Measurements from ENCODE around the gene C19orf12.
A peak's percentile ranks its signal among the peaks of the same experiment; 100 is the strongest.
"Not testable (repeated sequence)": the region's sequence is repeated elsewhere in the genome, so short reads cannot be mapped to it uniquely, and the experiment has no call there.

The C19orf12 gene

DNA sequence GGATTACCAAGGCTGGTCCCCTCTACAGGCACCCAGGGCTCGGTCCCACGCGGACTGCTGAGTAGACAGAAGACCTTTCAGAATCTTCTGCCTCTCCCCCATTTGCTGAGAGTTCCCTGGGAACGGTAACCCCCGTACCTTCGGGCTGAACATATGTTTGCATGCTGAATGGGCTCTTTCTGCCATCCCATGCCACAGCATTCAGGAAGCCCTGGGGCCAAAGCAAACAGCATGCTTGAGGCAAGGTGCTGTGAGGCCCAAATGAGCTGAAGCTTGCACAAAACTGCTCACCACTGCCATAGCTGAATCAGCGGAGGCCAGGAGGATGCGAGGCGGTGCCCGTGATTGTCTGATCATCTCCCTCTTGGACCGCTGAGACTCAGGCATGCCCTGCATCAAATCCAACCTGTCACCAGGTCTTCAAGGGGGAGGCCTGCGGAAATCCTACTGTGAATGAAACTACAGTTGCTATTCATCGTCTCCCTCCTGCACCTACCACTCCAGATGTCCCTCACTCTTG, 16.3 kb upstream of the C19orf12 start:
- Histone ChIP-seq H3K27ac (ENCODE audit: low read depth, low read length) (no peak overlapping the region), H3K79me2 (ENCODE audit: control insufficient read depth, insufficient read depth, low read length, unreplicated experiment) (no peaks in the 10 kb centered on the region), H3K27me3 (ENCODE audit: insufficient read depth, low read length) (peaks cover 50% of the 10 kb centered on the region), H2AFZ (ENCODE audit: low read length, unreplicated experiment) (no peak overlapping the region), H3K36me3 (ENCODE audit: insufficient read depth, low read length) (no peaks in the 10 kb centered on the region), H3K4me1 (ENCODE audit: control insufficient read depth, insufficient read depth, low read length, unreplicated experiment) (no peaks in the 10 kb centered on the region), H3K4me3 (ENCODE audit: low read depth, low read length) (no peak overlapping the region)

GRCh38 chr19:29727906-29728305, 12.8 kb upstream of the C19orf12 start:
- Histone ChIP-seq H2AFZ (ENCODE audit: low read length, unreplicated experiment) (no peak overlapping the region), H3K4me3 (ENCODE audit: low read depth, low read length) (no peak overlapping the region), H3K27ac (ENCODE audit: low read depth, low read length) (no peak overlapping the region), H3K36me3 (ENCODE audit: insufficient read depth, low read length) (no peaks in the 10 kb centered on the region), H3K4me1 (ENCODE audit: control insufficient read depth, insufficient read depth, low read length, unreplicated experiment) (no peaks in the 10 kb centered on the region), H3K27me3 (ENCODE audit: insufficient read depth, low read length) (peaks cover 50% of the 10 kb centered on the region), H3K79me2 (ENCODE audit: control insufficient read depth, insufficient read depth, low read length, unreplicated experiment) (no peaks in the 10 kb centered on the region)

DNA sequence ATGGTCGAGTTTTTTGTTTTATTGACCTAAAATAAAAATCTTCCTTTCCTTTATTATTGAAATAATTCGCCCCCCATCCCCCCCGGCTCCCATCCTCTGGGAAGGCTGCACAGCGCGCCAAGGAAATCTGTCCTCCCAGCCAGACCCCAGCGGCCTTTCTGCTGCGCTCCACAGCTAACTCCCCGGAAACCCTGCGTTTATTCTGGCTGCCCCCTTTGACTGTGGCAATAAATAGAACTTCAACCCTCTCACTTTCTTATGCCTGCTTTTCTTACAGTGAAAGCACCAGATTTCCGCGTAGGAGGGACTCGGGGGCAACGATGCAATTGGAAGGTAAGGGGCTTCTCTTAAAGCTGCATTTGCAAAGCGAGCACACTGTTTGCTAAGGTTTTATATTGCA, 9.7 kb upstream of the C19orf12 start:
- Histone ChIP-seq H3K4me1 (ENCODE audit: control insufficient read depth, insufficient read depth, low read length, unreplicated experiment) (no peaks in the 10 kb centered on the region), H3K27ac (ENCODE audit: low read depth, low read length) (no peak overlapping the region), H3K36me3 (ENCODE audit: insufficient read depth, low read length) (no peaks in the 10 kb centered on the region), H3K27me3 (ENCODE audit: insufficient read depth, low read length) (peaks cover 37% of the 10 kb centered on the region), H3K4me3 (ENCODE audit: low read depth, low read length) (peak overlapping the region; percentile 68), H2AFZ (ENCODE audit: low read length, unreplicated experiment) (no peak overlapping the region), H3K79me2 (ENCODE audit: control insufficient read depth, insufficient read depth, low read length, unreplicated experiment) (no peaks in the 10 kb centered on the region)

- Histone ChIP-seq H3K36me3 (ENCODE audit: insufficient read depth, low read length) (no peaks in the 10 kb centered on the region), H3K4me1 (ENCODE audit: control insufficient read depth, insufficient read depth, low read length, unreplicated experiment) (no peaks in the 10 kb centered on the region), H3K4me3 (ENCODE audit: low read depth, low read length) (peak overlapping the region; percentile 68), H3K27me3 (ENCODE audit: insufficient read depth, low read length) (peaks cover 33% of the 10 kb centered on the region), H3K79me2 (ENCODE audit: control insufficient read depth, insufficient read depth, low read length, unreplicated experiment) (no peaks in the 10 kb centered on the region), H3K27ac (ENCODE audit: low read depth, low read length) (no peak overlapping the region), H2AFZ (ENCODE audit: low read length, unreplicated experiment) (peak overlapping the region; percentile 38)
Measured at GRCh38 chr19:29724102-29724641, 9.1 kb upstream of the C19orf12 start.

DNA sequence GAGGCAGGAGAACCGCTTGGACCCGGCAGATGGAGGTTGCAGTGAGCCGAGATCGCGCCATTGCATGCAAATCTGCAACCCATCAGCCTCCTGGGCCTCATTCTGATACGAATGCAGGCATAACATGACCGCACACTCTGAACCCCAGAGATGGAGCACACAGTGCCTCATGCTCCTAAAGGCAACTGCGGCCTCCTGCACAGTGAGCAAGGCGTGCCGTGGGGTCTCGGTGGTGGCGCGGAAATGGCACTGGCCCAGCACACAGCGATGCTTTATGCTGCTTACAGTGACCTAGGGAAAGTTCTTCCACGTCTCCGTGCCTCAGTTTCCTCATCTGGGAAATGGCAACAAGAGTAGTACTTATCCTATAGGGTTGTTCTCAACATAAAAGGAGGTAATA, 2.0 kb upstream of the C19orf12 start:
- H3K4me3 ChIP-seq (ENCODE audit: low read depth, low read length) = no peak overlapping the region

DNA sequence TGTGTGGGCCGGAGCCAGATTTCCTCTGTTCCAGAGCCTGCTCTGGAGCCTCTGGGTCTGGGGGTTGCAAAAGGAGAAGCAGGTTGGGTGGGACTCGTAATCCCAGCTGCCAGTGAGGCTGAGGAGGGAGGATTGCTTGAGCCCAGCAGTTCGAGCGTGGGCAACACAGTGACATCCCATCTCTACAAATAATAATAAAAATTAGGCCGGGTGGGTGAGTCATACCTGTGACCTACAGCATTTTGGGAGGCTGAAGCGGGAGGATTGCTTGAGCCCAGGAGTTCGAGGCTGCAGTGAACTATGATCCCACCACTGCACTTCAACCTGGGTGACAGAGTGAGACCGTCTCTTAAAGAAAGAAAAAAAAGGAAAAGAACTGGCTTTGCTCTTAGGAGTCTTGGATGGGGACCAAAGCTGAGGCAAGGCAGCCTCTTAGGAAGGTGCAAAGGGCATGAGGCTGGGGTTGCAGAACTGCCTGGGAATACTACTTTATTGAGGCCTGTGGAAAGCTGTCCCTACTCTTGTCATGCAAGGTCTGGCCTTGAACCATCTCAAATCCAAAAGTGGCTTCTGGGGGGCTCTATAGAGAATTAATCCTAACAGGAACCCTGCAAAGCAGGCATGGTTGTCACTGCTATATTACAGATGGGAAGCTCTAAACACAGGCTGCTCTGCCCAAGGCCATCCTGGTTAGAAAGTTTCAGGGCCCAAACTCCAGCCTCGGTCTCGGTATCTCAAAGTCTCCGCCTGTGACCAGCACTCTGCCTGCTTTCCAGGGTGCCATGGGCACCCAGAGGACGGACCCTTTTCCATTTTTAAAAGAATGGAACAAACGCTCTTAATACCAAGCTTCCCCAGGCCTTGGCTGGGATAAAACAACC, 880 bp upstream of the C19orf12 start:
- H3K79me2 ChIP-seq (ENCODE audit: control insufficient read depth, insufficient read depth, low read length, unreplicated experiment) = peaks cover 19% of the 10 kb centered on the region
- H2AFZ ChIP-seq (ENCODE audit: low read length, unreplicated experiment) = peak overlapping the region; percentile 89
- peak overlapping the region; percentile 50 for H3K27ac ChIP-seq (ENCODE audit: low read depth, low read length)
- H3K36me3 ChIP-seq (ENCODE audit: insufficient read depth, low read length) = no peaks in the 10 kb centered on the region
- H3K4me1 ChIP-seq (ENCODE audit: control insufficient read depth, insufficient read depth, low read length, unreplicated experiment) = peaks cover 13% of the 10 kb centered on the region
- peak overlapping the region; percentile 96 for H3K4me3 ChIP-seq (ENCODE audit: low read depth, low read length)
- H3K27me3 ChIP-seq (ENCODE audit: insufficient read depth, low read length) = no peaks in the 10 kb centered on the region

More for the DNA sequence above, 2.0 kb upstream of the C19orf12 start:
- Histone ChIP-seq H3K79me2 (ENCODE audit: control insufficient read depth, insufficient read depth, low read length, unreplicated experiment) (peaks cover 17% of the 10 kb centered on the region), H3K27me3 (ENCODE audit: insufficient read depth, low read length) (no peaks in the 10 kb centered on the region), H3K4me1 (ENCODE audit: control insufficient read depth, insufficient read depth, low read length, unreplicated experiment) (peaks cover 13% of the 10 kb centered on the region), H2AFZ (ENCODE audit: low read length, unreplicated experiment) (no peak overlapping the region), H3K36me3 (ENCODE audit: insufficient read depth, low read length) (no peaks in the 10 kb centered on the region), H3K27ac (ENCODE audit: low read depth, low read length) (no peak overlapping the region)

DNA sequence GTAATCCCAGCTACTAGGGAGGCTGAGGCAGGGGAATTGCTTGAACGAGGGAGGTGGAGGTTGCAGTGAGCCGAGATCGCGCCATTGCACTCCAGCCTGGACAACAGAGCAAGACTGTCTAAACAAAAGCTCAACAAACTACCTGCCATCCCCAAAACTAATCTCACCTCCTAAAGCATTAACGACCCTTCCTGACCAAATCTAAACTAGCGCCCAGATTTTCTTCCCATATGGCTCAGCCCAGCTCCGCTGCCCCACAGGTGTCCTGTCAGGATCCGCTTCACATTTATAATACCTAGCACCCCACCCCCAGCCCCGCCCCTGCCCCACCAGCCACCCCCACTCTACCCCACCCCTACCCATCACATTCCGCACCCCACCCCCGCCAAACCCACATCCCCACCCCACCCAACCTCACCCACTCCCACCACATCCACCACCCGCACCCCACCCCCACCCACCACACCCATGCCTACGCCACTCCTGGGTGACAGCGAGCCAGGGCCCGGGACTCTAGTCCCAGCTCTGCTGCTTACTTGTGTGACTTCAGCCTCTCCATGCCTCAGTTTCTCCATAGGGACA, 599 bp downstream of the C19orf12 start:
- peak overlapping the region; percentile 50; the same call in 1 of the 2 replicates for H3K27ac ChIP-seq (ENCODE audit: low read depth, low read length)
- peaks cover 13% of the 10 kb centered on the region for H3K4me1 ChIP-seq (ENCODE audit: control insufficient read depth, insufficient read depth, low read length, unreplicated experiment)
- H3K79me2 ChIP-seq (ENCODE audit: control insufficient read depth, insufficient read depth, low read length, unreplicated experiment) = peaks cover 22% of the 10 kb centered on the region
- peak overlapping the region; percentile 89 for H2AFZ ChIP-seq (ENCODE audit: low read length, unreplicated experiment)
- peak overlapping the region; percentile 96 for H3K4me3 ChIP-seq (ENCODE audit: low read depth, low read length)
- no peaks in the 10 kb centered on the region for H3K36me3 ChIP-seq (ENCODE audit: insufficient read depth, low read length)
- no peaks in the 10 kb centered on the region for H3K27me3 ChIP-seq (ENCODE audit: insufficient read depth, low read length)

DNA sequence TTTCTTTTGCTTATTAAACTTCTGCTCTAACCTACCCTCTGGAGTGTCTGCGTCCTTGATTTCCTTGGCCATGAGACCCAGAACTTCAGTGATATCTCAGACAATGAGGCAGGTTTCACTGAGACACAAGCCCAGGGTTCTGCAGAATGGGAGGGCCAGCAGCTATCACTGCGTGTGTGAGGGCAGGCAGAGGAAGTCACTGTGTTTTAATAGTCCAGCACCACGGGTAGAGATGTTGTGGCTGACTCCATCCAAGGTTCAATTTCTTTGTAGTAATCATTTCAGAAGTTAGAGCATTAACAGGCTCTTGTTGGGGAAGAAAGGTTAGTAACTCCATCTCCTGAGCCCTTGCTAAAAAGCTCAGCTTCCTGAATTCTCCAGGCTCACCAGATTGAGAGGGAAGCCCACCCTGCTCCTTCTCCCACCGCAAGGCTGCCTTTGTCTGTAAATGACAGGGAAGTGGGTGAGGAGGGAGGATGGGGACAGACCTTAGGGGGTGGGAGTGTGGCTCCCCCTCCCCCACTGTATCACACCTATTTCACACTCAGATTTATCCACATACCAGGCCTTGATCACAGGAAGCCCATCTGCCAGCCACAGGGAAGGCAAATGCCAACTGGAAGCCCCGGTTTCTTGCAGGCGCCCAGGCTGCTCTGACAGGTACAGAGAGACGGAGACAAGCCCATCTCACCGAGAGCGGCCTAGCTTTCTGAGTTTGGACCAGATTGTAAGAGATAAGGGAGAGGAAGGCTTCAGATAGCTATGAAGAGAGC, 2.1 kb downstream of the C19orf12 start:
- Histone ChIP-seq H3K36me3 (ENCODE audit: insufficient read depth, low read length) (no peaks in the 10 kb centered on the region), H2AFZ (ENCODE audit: low read length, unreplicated experiment) (no peak overlapping the region), H3K79me2 (ENCODE audit: control insufficient read depth, insufficient read depth, low read length, unreplicated experiment) (peaks cover 22% of the 10 kb centered on the region), H3K4me3 (ENCODE audit: low read depth, low read length) (peak overlapping the region; percentile 69), H3K27me3 (ENCODE audit: insufficient read depth, low read length) (no peaks in the 10 kb centered on the region), H3K27ac (ENCODE audit: low read depth, low read length) (no peak overlapping the region), H3K4me1 (ENCODE audit: control insufficient read depth, insufficient read depth, low read length, unreplicated experiment) (peaks cover 17% of the 10 kb centered on the region)

GRCh38 chr19:29711584-29712132, 3.4 kb downstream of the C19orf12 start:
- H3K36me3 ChIP-seq (ENCODE audit: insufficient read depth, low read length) = no peaks in the 10 kb centered on the region
- H3K27ac ChIP-seq (ENCODE audit: low read depth, low read length) = no peak overlapping the region
- peaks cover 17% of the 10 kb centered on the region for H3K4me1 ChIP-seq (ENCODE audit: control insufficient read depth, insufficient read depth, low read length, unreplicated experiment)
- no peak overlapping the region for H2AFZ ChIP-seq (ENCODE audit: low read length, unreplicated experiment)
- no peak overlapping the region for H3K4me3 ChIP-seq (ENCODE audit: low read depth, low read length)
- H3K27me3 ChIP-seq (ENCODE audit: insufficient read depth, low read length) = no peaks in the 10 kb centered on the region
- H3K79me2 ChIP-seq (ENCODE audit: control insufficient read depth, insufficient read depth, low read length, unreplicated experiment) = peaks cover 22% of the 10 kb centered on the region

GRCh38 chr19:29709440-29709798, 5.6 kb downstream of the C19orf12 start:
- peaks cover 15% of the 10 kb centered on the region for H3K79me2 ChIP-seq (ENCODE audit: control insufficient read depth, insufficient read depth, low read length, unreplicated experiment)
- not testable (repeated sequence) for H3K27ac ChIP-seq (ENCODE audit: low read depth, low read length); H3K27me3 ChIP-seq (ENCODE audit: insufficient read depth, low read length); H3K4me3 ChIP-seq (ENCODE audit: low read depth, low read length); H3K36me3 ChIP-seq (ENCODE audit: insufficient read depth, low read length); H2AFZ ChIP-seq (ENCODE audit: low read length, unreplicated experiment)
- peaks cover 11% of the 10 kb centered on the region for H3K4me1 ChIP-seq (ENCODE audit: control insufficient read depth, insufficient read depth, low read length, unreplicated experiment)
